K562 treated with DMSO at 1 percent for 4 hours (cell line): ENCODE measurements around the gene ADSS1. TPM values are rescaled to one million over a fixed set of nuclear protein-coding genes. Genes with fewer than 3 reads are reported as not detected.

Source experiments
- total RNA-seq: library from RNA; unstranded; fragments of 300-600 nt; gene quantifications from 2 replicates; pipeline ENCODE4 v1.2.3, GENCODE V29; 2022; ENCODE audit not compliant: insufficient read depth

Gene ADSS1
- 11.7 and 16.5 TPM in 2 replicates for total RNA-seq

GRCh38 chr14:104723651-104724406, at the start of gene ADSS1:
ADSS1 (plus strand) TSS chr14:104724229; CDS start chr14:104724271, 42 bp downstream.

DNA sequence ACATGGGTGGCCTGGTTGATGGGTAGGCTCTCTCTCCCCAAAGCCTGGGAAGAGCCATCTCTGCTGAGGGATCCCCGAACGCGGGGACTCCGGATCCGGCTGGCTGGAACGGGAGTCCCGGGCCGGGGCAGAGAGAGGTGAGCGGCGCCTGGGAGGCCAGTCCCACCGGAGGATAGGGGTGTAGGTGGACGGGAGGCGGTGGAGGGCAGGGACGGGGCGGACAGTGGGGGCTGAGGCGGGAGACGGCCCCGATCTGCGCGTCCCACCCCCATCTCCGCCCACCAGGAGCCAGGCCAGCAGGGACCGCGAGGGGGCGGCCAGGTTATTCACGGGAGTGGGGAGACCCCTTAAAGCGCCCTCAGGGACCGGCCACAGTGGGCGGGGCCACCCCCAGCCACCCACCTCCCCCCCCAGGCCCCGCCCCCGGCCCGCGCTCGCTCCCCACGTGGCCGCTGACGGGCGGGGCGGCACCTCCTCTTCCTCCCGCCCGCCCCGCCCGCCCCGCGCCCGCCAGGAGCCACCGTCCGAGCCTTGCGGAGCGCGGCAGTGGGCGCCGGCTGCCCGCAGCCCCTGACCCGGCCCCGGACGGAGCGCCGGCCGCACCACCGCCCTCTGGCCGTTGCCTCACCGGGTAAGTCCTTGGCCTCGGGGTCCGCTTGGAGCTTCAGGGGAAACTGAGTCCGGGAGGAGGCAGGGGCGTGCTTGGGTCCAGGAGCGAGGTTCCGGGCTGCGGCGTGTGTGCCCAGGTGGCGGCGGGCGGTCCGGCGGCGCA, 34.7 kb upstream of the ADSS1 start, which contains the start of gene INF2:
Gene INF2 (plus strand): TSS at position 510 of the 772 bp plus-strand sequence. CDS start 11,748 bp downstream, outside the sequence.

DNA sequence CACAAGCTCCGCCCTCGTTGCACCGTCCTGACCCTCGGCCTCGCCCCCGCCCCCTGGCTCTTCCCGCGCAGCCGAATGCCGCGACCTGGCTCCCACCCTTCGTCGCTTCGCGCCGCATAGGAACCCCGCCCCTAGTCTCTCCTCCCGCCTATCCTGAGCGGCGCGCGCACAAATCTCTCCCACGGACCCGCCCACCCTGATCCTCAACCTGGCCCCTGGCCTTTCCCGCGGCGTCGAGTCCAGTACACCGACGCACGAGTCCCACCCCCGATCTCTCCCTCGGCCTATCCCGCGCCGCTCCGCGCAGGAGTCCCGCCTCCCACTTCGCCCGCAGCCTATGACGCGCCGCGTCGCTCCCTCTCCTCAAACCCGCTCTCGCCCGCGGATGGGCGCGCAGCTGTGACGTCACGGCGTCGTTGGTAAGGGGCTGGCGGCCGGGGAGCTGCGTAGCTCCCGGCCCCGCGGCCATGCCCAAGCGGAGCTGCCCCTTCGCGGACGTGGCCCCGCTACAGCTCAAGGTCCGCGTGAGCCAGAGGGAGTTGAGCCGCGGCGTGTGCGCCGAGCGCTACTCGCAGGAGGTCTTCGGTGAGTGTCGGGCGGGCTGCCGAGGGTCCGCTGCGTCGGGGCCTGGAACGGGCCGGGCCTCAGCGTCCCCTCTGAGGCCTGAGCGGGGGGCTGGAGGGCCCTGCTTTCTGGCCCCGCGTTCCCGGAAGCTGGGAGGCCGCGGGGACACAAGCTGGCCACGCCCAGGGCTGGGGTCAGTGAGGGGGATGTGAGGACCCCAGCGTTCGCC, 28.9 kb downstream of the ADSS1 start, which contains the start of gene SIVA1:
Gene SIVA1 (plus strand): TSS at position 413 of the 793 bp plus-strand sequence. CDS start 55 bp downstream, at position 468.

GRCh38 chr14:104794993-104795780, 71.2 kb downstream of the ADSS1 start, which contains the start of gene AKT1:
AKT1 (minus strand) TSS chr14:104795748; CDS start chr14:104792643, 3,105 bp downstream.

Other genes starting within 250 kb of the ADSS1 start
- not detected in 2 replicates for gene C14orf180, start 144.5 kb upstream of the ADSS1 start, total RNA-seq
- gene TMEM179, start 119.5 kb upstream of the ADSS1 start, total RNA-seq: not detected in 2 replicates
- 19.1 and 24.2 TPM in 2 replicates for gene INF2, start 34.6 kb upstream of the ADSS1 start, total RNA-seq
- gene SIVA1, start 28.9 kb downstream of the ADSS1 start, total RNA-seq: 115 and 126 TPM in 2 replicates
- 102 and 123 TPM in 2 replicates for gene AKT1, start 71.5 kb downstream of the ADSS1 start, total RNA-seq
- gene ZBTB42, start 76.9 kb downstream of the ADSS1 start, total RNA-seq: 3.1 and 4.1 TPM in 2 replicates
- gene CEP170B, start 141.0 kb downstream of the ADSS1 start, total RNA-seq: 6.7 and 6.8 TPM in 2 replicates
- gene PLD4, start 200.7 kb downstream of the ADSS1 start, total RNA-seq: 3.9 TPM in 1 of 2 replicates, not detected in the other